Sigmoid colon (tissue), 4 donors: ENCODE results near the gene IRF2BP2.

Experiments used
- POLR2A ChIP-seq, 2 donors: fragments of 450-650 bp; IDR thresholded peaks; one replicate each; pipeline ENCODE4 v1.6.1; 2016; ENCODE audit warnings: antibody characterized with exemption in 2 of 2, mild to moderate bottlenecking in 2 of 2, moderate library complexity in 2 of 2
- POLR2AphosphoS5 ChIP-seq, 4 donors: sonication (generic); formaldehyde crosslinking; IDR thresholded peaks; one replicate each; pipeline ENCODE4 v1.6.1; 2017; ENCODE audit warnings: antibody characterized with exemption in 4 of 4
- TF ChIP-seq, protein P1 (sequence below), 4 experiments: fragments of 450-650 bp in 3 of 4; fragments of 200-600 bp in 1 of 4; IDR thresholded peaks; one replicate each; pipeline ENCODE4 v1.5.1; 2016 to 2019; ENCODE audit warnings: antibody characterized with exemption in 4 of 4, mild to moderate bottlenecking in 3 of 4, moderate library complexity in 2 of 4

- TF ChIP-seq, protein P1, sequence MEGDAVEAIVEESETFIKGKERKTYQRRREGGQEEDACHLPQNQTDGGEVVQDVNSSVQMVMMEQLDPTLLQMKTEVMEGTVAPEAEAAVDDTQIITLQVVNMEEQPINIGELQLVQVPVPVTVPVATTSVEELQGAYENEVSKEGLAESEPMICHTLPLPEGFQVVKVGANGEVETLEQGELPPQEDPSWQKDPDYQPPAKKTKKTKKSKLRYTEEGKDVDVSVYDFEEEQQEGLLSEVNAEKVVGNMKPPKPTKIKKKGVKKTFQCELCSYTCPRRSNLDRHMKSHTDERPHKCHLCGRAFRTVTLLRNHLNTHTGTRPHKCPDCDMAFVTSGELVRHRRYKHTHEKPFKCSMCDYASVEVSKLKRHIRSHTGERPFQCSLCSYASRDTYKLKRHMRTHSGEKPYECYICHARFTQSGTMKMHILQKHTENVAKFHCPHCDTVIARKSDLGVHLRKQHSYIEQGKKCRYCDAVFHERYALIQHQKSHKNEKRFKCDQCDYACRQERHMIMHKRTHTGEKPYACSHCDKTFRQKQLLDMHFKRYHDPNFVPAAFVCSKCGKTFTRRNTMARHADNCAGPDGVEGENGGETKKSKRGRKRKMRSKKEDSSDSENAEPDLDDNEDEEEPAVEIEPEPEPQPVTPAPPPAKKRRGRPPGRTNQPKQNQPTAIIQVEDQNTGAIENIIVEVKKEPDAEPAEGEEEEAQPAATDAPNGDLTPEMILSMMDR (IDR thresholded peaks at IDR 0.05), result peak in 1 of 4 experiments; percentile 6
- TF ChIP-seq POLR2A (IDR thresholded peaks at IDR 0.05) (peak; percentile 85 to 89), POLR2AphosphoS5 (IDR thresholded peaks at IDR 0.05) (peak; percentile 97 to 99 (median 97))
Observed at GRCh38 chr1:234610666-234611224, 767 bp upstream of the IRF2BP2 start.
